Epithelial cell of esophagus (primary cell): ENCODE measurements around the gene FBRSL1.
A peak's percentile ranks its signal among the peaks of the same experiment; 100 is the strongest.

Experiments
- DNase-seq: peaks from one replicate; pipeline ENCODE4 v3.0.0; 2010; ENCODE audit warnings: low read depth
- H3K4me3 ChIP-seq: 2 replicates; pipeline ENCODE4 v1.5.1; 2011; ENCODE audit warnings: mild to moderate bottlenecking, low read length, control low read depth
- CTCF ChIP-seq: IDR thresholded peaks from 2 replicates; pipeline ENCODE4 v1.5.1; 2011; ENCODE audit warnings: low read depth, mild to moderate bottlenecking, low read length, control low read depth, inconsistent platforms; ENCODE audit not compliant: insufficient read depth; ENCODE audit errors: missing control alignments

Gene FBRSL1

GRCh38 chr12:132523576-132524331 lies 33.8 kb downstream of the FBRSL1 start:
- TF ChIP-seq CTCF, result peak; percentile 55
- peak; percentile 48 for DNase-seq
- no peak overlapping the region for H3K4me3 ChIP-seq

- TF ChIP-seq CTCF, result no peak
- DNase-seq, result peak; percentile 98
Observed at GRCh38 chr12:132524405-132524804, 34.5 kb downstream of the FBRSL1 start.

GRCh38 chr12:132525011-132525832 lies 35.3 kb downstream of the FBRSL1 start:
- no peak overlapping the region for H3K4me3 ChIP-seq
- no peak for DNase-seq
- TF ChIP-seq CTCF, result no peak

More at GRCh38 chr12:132524405-132524804, 34.5 kb downstream of the FBRSL1 start:
- H3K4me3 ChIP-seq, result no peak overlapping the region

- no peak for TF ChIP-seq CTCF
- H3K4me3 ChIP-seq, result no peak overlapping the region
- DNase-seq, result no peak
Observed at GRCh38 chr12:132525833-132526455, 36.0 kb downstream of the FBRSL1 start.

GRCh38 chr12:132527186-132527882 lies 37.4 kb downstream of the FBRSL1 start:
- no peak overlapping the region for H3K4me3 ChIP-seq
- no peak for DNase-seq
- TF ChIP-seq CTCF, result no peak

- TF ChIP-seq CTCF, result no peak
- H3K4me3 ChIP-seq, result no peak overlapping the region
- no peak for DNase-seq
Observed at GRCh38 chr12:132527883-132528264, 37.9 kb downstream of the FBRSL1 start.
